NB4 (cell line): ENCODE data around the gene TADA3.

Experiments used
- CTCF ChIP-seq: IDR thresholded peaks from one replicate; pipeline ENCODE4 v1.5.1; 2012; ENCODE audit warnings: low read depth, low read length
- MAX ChIP-seq: IDR thresholded peaks from 2 replicates; pipeline ENCODE4 v1.6.1; 2011; ENCODE audit warnings: low read depth, low read length
- MYC ChIP-seq: IDR thresholded peaks from 2 replicates; pipeline ENCODE4 v1.6.1; 2011; ENCODE audit warnings: low read depth, low read length
- POLR2A ChIP-seq: IDR thresholded peaks from 2 replicates; pipeline ENCODE4 v1.6.1; 2011; ENCODE audit warnings: mild to moderate bottlenecking; ENCODE audit not compliant: insufficient read length; ENCODE audit errors: extremely low read depth

GRCh38 chr3:9736831-9737230 lies 55.4 kb downstream of the TADA3 start:
- TF ChIP-seq CTCF = no peak
- no peak for TF ChIP-seq MYC
- TF ChIP-seq POLR2A = no peak
- TF ChIP-seq MAX = no peak
